ENCODE measurements around the gene CSAD. TPM values are rescaled to one million over a fixed set of nuclear protein-coding genes. Genes with fewer than 3 reads are reported as not detected.

Gene CSAD
- total and polyA plus RNA-seq, 11 donors: 4.3 to 26.5 (median 8.2) TPM

- peaks cover 0 to 56% (median 6%) of the 10 kb centered on the region in 12 donors for H3K4me1 ChIP-seq
- intact Hi-C loops (cut with DNase I): no loop called here
- 74 to 84% (median 81%) methylated on average over 10 of the region's 10 CpGs for WGBS, 4 donors
Observed at GRCh38 chr12:53200458-53201176, 19.9 kb upstream of the CSAD start.

GRCh38 chr12:53200107-53200457, 19.4 kb upstream of the CSAD start:
- H3K4me1 ChIP-seq: peaks cover 0 to 51% (median 6%) of the 10 kb centered on the region in 12 donors
- H3K27me3 ChIP-seq: no peaks in the 10 kb centered on the region
- no peak overlapping the region for H3K27ac ChIP-seq
- H3K36me3 ChIP-seq: no peaks in the 10 kb centered on the region
- no peaks in the 10 kb centered on the region for H3K9me3 ChIP-seq
- intact Hi-C loops (cut with DNase I): no loop called here
- no peak overlapping the region for H3K4me3 ChIP-seq
- DNase-seq (no peak), ATAC-seq (no peak)
- TF ChIP-seq POLR2A (IDR thresholded peaks at IDR 0.05) (no peak), CTCF (IDR thresholded peaks at IDR 0.05) (no peak)
- 97 to 100% (median 99%) methylated on average over 1 to 2 of the region's 2 CpGs for WGBS, 4 donors

More at GRCh38 chr12:53200458-53201176, 19.9 kb upstream of the CSAD start:
- DNase-seq: no peak
- no peak for ATAC-seq
- no peak for TF ChIP-seq POLR2A (IDR thresholded peaks at IDR 0.05)
- TF ChIP-seq CTCF (IDR thresholded peaks at IDR 0.05): no peak
- no peak overlapping the region for H3K4me3 ChIP-seq
- H3K36me3 ChIP-seq: no peaks in the 10 kb centered on the region
- no peaks in the 10 kb centered on the region for H3K9me3 ChIP-seq
- no peaks in the 10 kb centered on the region for H3K27me3 ChIP-seq
- H3K27ac ChIP-seq: peak overlapping the region in 1 of 12 donors; percentile 44

- no peak for DNase-seq
- no peak for ATAC-seq
- no peaks in the 10 kb centered on the region for H3K36me3 ChIP-seq
- TF ChIP-seq CTCF (IDR thresholded peaks at IDR 0.05) (no peak), POLR2A (IDR thresholded peaks at IDR 0.05) (no peak)
- no peak overlapping the region for H3K27ac ChIP-seq
- peaks cover 0 to 47% (median 6%) of the 10 kb centered on the region in 12 donors for H3K4me1 ChIP-seq
- WGBS, 4 donors: 92 to 97% (median 95%) methylated on average over 3 of the region's 3 CpGs
- H3K9me3 ChIP-seq: no peaks in the 10 kb centered on the region
- H3K27me3 ChIP-seq: no peaks in the 10 kb centered on the region
- H3K4me3 ChIP-seq: no peak overlapping the region
- intact Hi-C loops (cut with DNase I): loop anchor here in 6 of 10 donors (5.0 kb wide), 2 partner anchors 37 to 132 kb away; no protein-coding TSS in a partner anchor
Observed at GRCh38 chr12:53199700-53200099, 19.0 kb upstream of the CSAD start.

GRCh38 chr12:53198486-53199110, 17.9 kb upstream of the CSAD start:
- Histone ChIP-seq H3K4me3 (no peak overlapping the region), H3K27ac (peak overlapping the region in 1 of 12 donors; percentile 35), H3K27me3 (no peaks in the 10 kb centered on the region), H3K9me3 (no peaks in the 10 kb centered on the region), H3K4me1 (peaks cover 0 to 36% (median 6%) of the 10 kb centered on the region in 12 donors), H3K36me3 (no peaks in the 10 kb centered on the region)
- DNase-seq (no peak), ATAC-seq (no peak)
- 75 to 88% (median 87%) methylated on average over 5 of the region's 5 CpGs for WGBS, 4 donors
- intact Hi-C loops (cut with DNase I): loop anchor here in 6 of 10 donors (5.0 kb wide), 2 partner anchors 36 to 131 kb away; no protein-coding TSS in a partner anchor
- TF ChIP-seq POLR2A (IDR thresholded peaks at IDR 0.05) (no peak), CTCF (IDR thresholded peaks at IDR 0.05) (no peak)
